Measurements from ENCODE around the gene INSC. TPM values are rescaled to one million over a fixed set of nuclear protein-coding genes. Genes with fewer than 3 reads are reported as not detected.

Gene INSC
- total RNA-seq, 4 donors from 2014 or later: 1.3 to 11.4 (median 2.6) TPM

- no peak overlapping the region for H3K27ac ChIP-seq
- H3K4me1 ChIP-seq: no peaks in the 10 kb centered on the region
- TF ChIP-seq CTCF (IDR thresholded peaks at IDR 0.05) (no peak), POLR2AphosphoS5 (IDR thresholded peaks at IDR 0.05) (no peak), EP300 (IDR thresholded peaks at IDR 0.05) (no peak), POLR2A (IDR thresholded peaks at IDR 0.05) (no peak)
- WGBS, 2 donors (ENCODE audit: low coverage in 1 of 2): 77 to 100% methylated on average over 2 to 3 of the region's 4 CpGs
- H3K4me3 ChIP-seq: no peak overlapping the region
- ATAC-seq: no peak
- H3K36me3 ChIP-seq: no peaks in the 10 kb centered on the region
- no peaks in the 10 kb centered on the region for H3K27me3 ChIP-seq
- no peaks in the 10 kb centered on the region for H3K9me3 ChIP-seq
Observed at GRCh38 chr11:15169815-15170551, 55.3 kb downstream of the INSC start.

GRCh38 chr11:15170698-15171097, 56.0 kb downstream of the INSC start:
- no peak overlapping the region for H3K27ac ChIP-seq
- ATAC-seq: no peak
- no peaks in the 10 kb centered on the region for H3K36me3 ChIP-seq
- TF ChIP-seq POLR2A (IDR thresholded peaks at IDR 0.05) (no peak), POLR2AphosphoS5 (IDR thresholded peaks at IDR 0.05) (no peak), EP300 (IDR thresholded peaks at IDR 0.05) (no peak), CTCF (IDR thresholded peaks at IDR 0.05) (no peak)
- no peak overlapping the region for H3K4me3 ChIP-seq
- no peaks in the 10 kb centered on the region for H3K27me3 ChIP-seq
- WGBS, 2 donors (ENCODE audit: low coverage in 1 of 2): 82% methylated on average over 3 of the region's 3 CpGs
- no peaks in the 10 kb centered on the region for H3K4me1 ChIP-seq
- H3K9me3 ChIP-seq: no peaks in the 10 kb centered on the region

GRCh38 chr11:15171956-15172355, 57.2 kb downstream of the INSC start:
- TF ChIP-seq POLR2AphosphoS5 (IDR thresholded peaks at IDR 0.05): no peak
- no peak for TF ChIP-seq CTCF (IDR thresholded peaks at IDR 0.05)
- TF ChIP-seq EP300 (IDR thresholded peaks at IDR 0.05): no peak
- TF ChIP-seq POLR2A (IDR thresholded peaks at IDR 0.05): no peak
- H3K4me1 ChIP-seq: no peaks in the 10 kb centered on the region
- no peak for ATAC-seq
- WGBS, 2 donors (ENCODE audit: low coverage in 1 of 2): 55 to 100% methylated on average over 2 to 3 of the region's 3 CpGs
- H3K9me3 ChIP-seq: no peaks in the 10 kb centered on the region
- H3K36me3 ChIP-seq: no peaks in the 10 kb centered on the region
- no peak overlapping the region for H3K27ac ChIP-seq
- H3K4me3 ChIP-seq: no peak overlapping the region
- no peaks in the 10 kb centered on the region for H3K27me3 ChIP-seq

DNA sequence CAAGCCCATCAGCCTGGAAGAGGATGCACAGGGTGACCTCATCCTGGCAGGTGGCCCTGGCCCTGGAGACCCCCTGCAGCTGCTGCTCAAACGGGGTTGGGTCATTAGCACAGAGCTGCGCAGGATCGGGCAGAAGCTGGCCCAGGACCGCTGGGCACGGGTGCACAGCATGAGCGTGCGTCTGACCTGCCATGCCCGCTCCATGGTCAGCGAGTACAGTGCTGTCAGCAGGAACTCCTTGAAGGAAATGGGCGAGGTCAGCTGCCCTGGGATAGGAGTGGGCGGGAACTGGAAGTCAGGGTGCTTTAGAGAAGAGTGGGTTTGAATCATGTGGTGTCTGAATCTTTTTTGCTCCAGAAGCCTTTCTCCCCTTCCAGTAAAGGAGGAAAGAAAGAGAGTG, 61.1 kb downstream of the INSC start:
- no peaks in the 10 kb centered on the region for H3K4me1 ChIP-seq
- no peaks in the 10 kb centered on the region for H3K9me3 ChIP-seq
- no peak overlapping the region for H3K4me3 ChIP-seq
- 80 to 93% methylated on average over 1 to 2 of the region's 11 CpGs for WGBS, 2 donors (ENCODE audit: low coverage in 1 of 2)
- no peak for ATAC-seq
- H3K27me3 ChIP-seq: no peaks in the 10 kb centered on the region
- TF ChIP-seq POLR2A (IDR thresholded peaks at IDR 0.05) (no peak), POLR2AphosphoS5 (IDR thresholded peaks at IDR 0.05) (no peak)
- H3K36me3 ChIP-seq: no peaks in the 10 kb centered on the region
- H3K27ac ChIP-seq: no peak overlapping the region

GRCh38 chr11:15176646-15177163, 62.0 kb downstream of the INSC start:
- TF ChIP-seq POLR2AphosphoS5 (IDR thresholded peaks at IDR 0.05): no peak
- no peak for TF ChIP-seq EP300 (IDR thresholded peaks at IDR 0.05)
- no peak for TF ChIP-seq CTCF (IDR thresholded peaks at IDR 0.05)
- TF ChIP-seq POLR2A (IDR thresholded peaks at IDR 0.05): no peak
- no peak for ATAC-seq
- H3K4me1 ChIP-seq: no peaks in the 10 kb centered on the region
- no peak overlapping the region for H3K4me3 ChIP-seq
- no peaks in the 10 kb centered on the region for H3K27me3 ChIP-seq
- H3K9me3 ChIP-seq: no peaks in the 10 kb centered on the region
- no peak overlapping the region for H3K27ac ChIP-seq
- no peaks in the 10 kb centered on the region for H3K36me3 ChIP-seq
- 68 to 88% methylated on average over 5 of the region's 5 CpGs for WGBS, 2 donors (ENCODE audit: low coverage in 1 of 2)

Data from gastroesophageal sphincter (tissue), 4 donors.